Measurements from ENCODE around the gene OCA2. TPM values are rescaled to one million over a fixed set of nuclear protein-coding genes. Genes with fewer than 3 reads are reported as not detected.

OCA2 gene
- total and polyA plus RNA-seq, 10 donors: 0.39 to 3.0 (median 1.0) TPM

GRCh38 chr15:27985099-27985498 lies 114.0 kb downstream of the OCA2 start:
- H3K27ac ChIP-seq: no peak overlapping the region
- H3K4me1 ChIP-seq: no peaks in the 10 kb centered on the region
- TF ChIP-seq POLR2AphosphoS5 (IDR thresholded peaks at IDR 0.05) (no peak), POLR2A (IDR thresholded peaks at IDR 0.05) (no peak)
- TF ChIP-seq, protein P1, sequence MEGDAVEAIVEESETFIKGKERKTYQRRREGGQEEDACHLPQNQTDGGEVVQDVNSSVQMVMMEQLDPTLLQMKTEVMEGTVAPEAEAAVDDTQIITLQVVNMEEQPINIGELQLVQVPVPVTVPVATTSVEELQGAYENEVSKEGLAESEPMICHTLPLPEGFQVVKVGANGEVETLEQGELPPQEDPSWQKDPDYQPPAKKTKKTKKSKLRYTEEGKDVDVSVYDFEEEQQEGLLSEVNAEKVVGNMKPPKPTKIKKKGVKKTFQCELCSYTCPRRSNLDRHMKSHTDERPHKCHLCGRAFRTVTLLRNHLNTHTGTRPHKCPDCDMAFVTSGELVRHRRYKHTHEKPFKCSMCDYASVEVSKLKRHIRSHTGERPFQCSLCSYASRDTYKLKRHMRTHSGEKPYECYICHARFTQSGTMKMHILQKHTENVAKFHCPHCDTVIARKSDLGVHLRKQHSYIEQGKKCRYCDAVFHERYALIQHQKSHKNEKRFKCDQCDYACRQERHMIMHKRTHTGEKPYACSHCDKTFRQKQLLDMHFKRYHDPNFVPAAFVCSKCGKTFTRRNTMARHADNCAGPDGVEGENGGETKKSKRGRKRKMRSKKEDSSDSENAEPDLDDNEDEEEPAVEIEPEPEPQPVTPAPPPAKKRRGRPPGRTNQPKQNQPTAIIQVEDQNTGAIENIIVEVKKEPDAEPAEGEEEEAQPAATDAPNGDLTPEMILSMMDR (IDR thresholded peaks at IDR 0.05 in 8 of 11, conservative IDR thresholded peaks at IDR 0.05 in 3 of 11): no peak
- no peak for DNase-seq
- no peaks in the 10 kb centered on the region for H3K36me3 ChIP-seq
- no peaks in the 10 kb centered on the region for H3K9me3 ChIP-seq
- no peak overlapping the region for H3K4me3 ChIP-seq
- intact Hi-C loops (cut with DNase I; ENCODE audit: low total_unique reads): no loop called here
- no peaks in the 10 kb centered on the region for H3K27me3 ChIP-seq (replicated peaks in 1 of 7)
- WGBS, 5 donors: 86 to 95% (median 91%) methylated on average over 13 of the region's 13 CpGs

GRCh38 chr15:27983496-27983895 lies 115.6 kb downstream of the OCA2 start:
- no peaks in the 10 kb centered on the region for H3K4me1 ChIP-seq
- DNase-seq: no peak
- H3K27ac ChIP-seq: no peak overlapping the region
- 89 to 92% (median 90%) methylated on average over 9 of the region's 9 CpGs for WGBS, 5 donors
- no peaks in the 10 kb centered on the region for H3K9me3 ChIP-seq
- no peaks in the 10 kb centered on the region for H3K36me3 ChIP-seq
- intact Hi-C loops (cut with DNase I; ENCODE audit: low total_unique reads): no loop called here
- no peak overlapping the region for H3K4me3 ChIP-seq
- no peaks in the 10 kb centered on the region for H3K27me3 ChIP-seq (replicated peaks in 1 of 7)
- TF ChIP-seq POLR2A (IDR thresholded peaks at IDR 0.05): no peak
- TF ChIP-seq, protein P1 (IDR thresholded peaks at IDR 0.05 in 8 of 11, conservative IDR thresholded peaks at IDR 0.05 in 3 of 11): no peak
- no peak for TF ChIP-seq POLR2AphosphoS5 (IDR thresholded peaks at IDR 0.05)

GRCh38 chr15:27977696-27978095 lies 121.4 kb downstream of the OCA2 start:
- H3K27ac ChIP-seq: no peak overlapping the region
- intact Hi-C loops (cut with DNase I; ENCODE audit: low total_unique reads): no loop called here
- no peak overlapping the region for H3K4me3 ChIP-seq
- TF ChIP-seq, protein P1 (IDR thresholded peaks at IDR 0.05 in 8 of 11, conservative IDR thresholded peaks at IDR 0.05 in 3 of 11): no peak
- TF ChIP-seq POLR2AphosphoS5 (IDR thresholded peaks at IDR 0.05) (no peak), POLR2A (IDR thresholded peaks at IDR 0.05) (no peak)
- 79 to 94% (median 83%) methylated on average over 4 of the region's 4 CpGs for WGBS, 5 donors
- peaks cover 0 to 10% (median 0%) of the 10 kb centered on the region in 8 donors for H3K9me3 ChIP-seq
- DNase-seq: no peak
- no peaks in the 10 kb centered on the region for H3K27me3 ChIP-seq (replicated peaks in 1 of 7)
- H3K4me1 ChIP-seq: no peaks in the 10 kb centered on the region
- no peaks in the 10 kb centered on the region for H3K36me3 ChIP-seq

DNA sequence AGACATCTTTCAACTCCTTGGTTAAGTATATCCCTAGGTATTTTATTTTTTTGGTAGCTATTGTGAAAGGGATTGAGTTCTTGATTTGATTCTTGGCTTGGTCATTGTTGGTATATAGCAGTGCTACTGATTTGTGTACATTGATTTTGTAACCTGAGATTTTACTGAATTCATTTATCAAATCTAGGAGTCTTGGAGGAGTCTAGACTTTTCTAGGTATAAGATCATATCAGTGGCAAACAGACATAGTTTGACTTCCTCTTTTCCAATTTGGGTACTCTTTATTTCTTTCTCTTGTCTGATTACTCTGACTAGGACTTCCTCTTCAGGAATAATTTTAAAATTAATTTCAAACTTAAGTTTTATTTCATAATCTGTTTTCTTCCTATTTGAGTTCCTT lies 125.2 kb downstream of the OCA2 start:
- H3K9me3 ChIP-seq: peaks cover 0 to 10% (median 3%) of the 10 kb centered on the region in 8 donors
- no peaks in the 10 kb centered on the region for H3K27me3 ChIP-seq (replicated peaks in 1 of 7)
- no peaks in the 10 kb centered on the region for H3K4me1 ChIP-seq
- intact Hi-C loops (cut with DNase I; ENCODE audit: low total_unique reads): no loop called here
- no peak overlapping the region for H3K4me3 ChIP-seq
- H3K27ac ChIP-seq: no peak overlapping the region
- TF ChIP-seq POLR2A (IDR thresholded peaks at IDR 0.05) (no peak), POLR2AphosphoS5 (IDR thresholded peaks at IDR 0.05) (no peak)
- TF ChIP-seq, protein P1 (IDR thresholded peaks at IDR 0.05 in 8 of 11, conservative IDR thresholded peaks at IDR 0.05 in 3 of 11): no peak
- H3K36me3 ChIP-seq: no peaks in the 10 kb centered on the region
- no peak for DNase-seq
